ENCODE measurements around the gene UBALD2. TPM values are rescaled to one million over a fixed set of nuclear protein-coding genes. Genes with fewer than 3 reads are reported as not detected.

The UBALD2 gene
- total and polyA plus RNA-seq, 2 of the 4 experiments (the other 2 are of a cell fraction) = 0.90 to 12.1 TPM

DNA sequence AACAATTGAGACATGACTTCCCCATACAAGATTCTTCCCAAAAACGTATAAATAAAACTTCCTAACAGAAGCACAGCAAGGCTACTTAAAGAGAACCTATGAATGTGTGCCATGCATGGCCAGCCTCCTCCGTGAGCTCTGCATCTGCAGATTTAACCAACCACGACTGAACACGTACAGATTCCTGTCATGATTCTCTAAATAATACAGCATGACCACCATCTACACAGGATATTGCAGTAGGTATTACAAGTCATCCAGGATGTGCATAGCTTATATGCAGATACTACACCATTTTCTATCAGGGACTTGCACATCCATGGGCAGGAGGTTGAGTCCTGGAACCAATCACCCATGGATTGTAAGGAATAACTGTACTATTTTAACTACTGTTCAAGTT, 44.3 kb downstream of the UBALD2 start:
- Histone ChIP-seq H3K56ac (ENCODE audit: extremely low read depth, insufficient read depth, low read length) (no peak overlapping the region), H3K18ac (ENCODE audit: low read depth, low read length) (no peak overlapping the region), H2BK20ac (ENCODE audit: low read depth, low read length) (no peak overlapping the region), H3K79me1 (ENCODE audit: low read depth in 1 of 2, low read length in 2 of 2) (peaks cover 4 to 17% of the 10 kb centered on the region in 2 experiments; a peak in 1 of 4 replicates), H3K14ac (replicated peaks; ENCODE audit: low read depth, low read length) (no peak overlapping the region), H3K36me3 (ENCODE audit: control insufficient read depth, insufficient read depth, low read length) (peaks cover 34% of the 10 kb centered on the region), H2BK120ac (ENCODE audit: low read depth, low read length) (no peak overlapping the region), H3K4me1 (ENCODE audit: control insufficient read depth, insufficient read depth, low read length) (peaks cover 3% of the 10 kb centered on the region; the same call in 1 of the 2 replicates), H2AK9ac (replicated peaks; ENCODE audit: low read depth, low read length, poor library complexity) (no peak overlapping the region), H3K23ac (ENCODE audit: low read depth, low read length) (no peak overlapping the region), H3K27ac (ENCODE audit: insufficient read depth, low read length) (no peak overlapping the region), H2BK5ac (ENCODE audit: low read depth, low read length, poor library complexity, severe bottlenecking) (no peak overlapping the region), H3K27me3 (ENCODE audit: control insufficient read depth, insufficient read depth, low read length) (no peaks in the 10 kb centered on the region), H4K8ac (ENCODE audit: low read depth in 2 of 2, low read length in 2 of 2) (no peak overlapping the region), H3K4me2 (ENCODE audit: low read depth, low read length) (no peak overlapping the region), H2AK5ac (ENCODE audit: low read depth, low read length) (no peak overlapping the region), H3K9me3 (ENCODE audit: control insufficient read depth, insufficient read depth, low read length) (no peaks in the 10 kb centered on the region), H2BK15ac (ENCODE audit: low read depth, low read length) (no peak overlapping the region), H3K9ac (ENCODE audit: low read depth, low read length) (no peak overlapping the region), H2AFZ (replicated peaks; ENCODE audit: low read length, poor library complexity) (no peak overlapping the region), H4K20me1 (ENCODE audit: insufficient read depth, low read length) (0 out of 2 replicates have a peak, but pooled peaks cover under 1% of the 10 kb centered on the region), H3K4me3 (ENCODE audit: insufficient read depth, low read depth, low read length) (no peak overlapping the region), H3K4ac (ENCODE audit: low read depth, low read length) (no peak overlapping the region), H3K9me1 (ENCODE audit: insufficient read depth, low read length) (0 out of 2 replicates have a peak, but pooled peaks cover 4% of the 10 kb centered on the region), H4K5ac (ENCODE audit: low read depth, low read length) (no peak overlapping the region), H4K91ac (ENCODE audit: insufficient read depth, low read depth, low read length) (no peak overlapping the region)
- dilution Hi-C loops (cut with HindIII; ENCODE audit: low sequenced_read_pairs, unreplicated experiment) (no loop called here), intact Hi-C loops (cut with micrococcal nuclease) (no loop called here), in situ Hi-C loops (cut with MboI; ENCODE audit: low sequenced_read_pairs) (loop anchor here (10.0 kb wide), 1 partner anchor 195 kb away; the partner anchor contains the start of gene RHBDF2)
- no peak for DNase-seq
- no peak for ATAC-seq (ENCODE audit: low read depth)
- CTCF ChIA-PET = interaction anchor here (1.6 kb wide), 1 partner anchor 76 kb away, joined by 3 read pairs; no protein-coding TSS in a partner anchor
- TF ChIP-seq FOS (IDR thresholded peaks at IDR 0.05; ENCODE audit: low read depth, low read length) (no peak), POLR2A (IDR thresholded peaks at IDR 0.05; ENCODE audit: low read depth, low read length) (no peak), CHD1 (IDR thresholded peaks at IDR 0.05; ENCODE audit: low read depth, low read length) (no peak), MAZ (IDR thresholded peaks at IDR 0.05; ENCODE audit: borderline replicate concordance, low read depth, low read length) (no peak), SMC3 (IDR thresholded peaks at IDR 0.05; ENCODE audit: low read depth, low read length) (no peak), NFE2L2 (IDR thresholded peaks at IDR 0.05; ENCODE audit: low read depth, low read length) (no peak), RCOR1 (IDR thresholded peaks at IDR 0.05; ENCODE audit: insufficient replicate concordance, low read length) (no peak), MAFK (IDR thresholded peaks at IDR 0.05; ENCODE audit: low read depth, low read length) (no peak), CEBPB (IDR thresholded peaks at IDR 0.05; ENCODE audit: low read depth, low read length) (no peak), BHLHE40 (IDR thresholded peaks at IDR 0.05; ENCODE audit: low read depth, low read length) (no peak), RFX5 (IDR thresholded peaks at IDR 0.05; ENCODE audit: low read depth, low read length) (no peak)
- TF ChIP-seq, protein P1, sequence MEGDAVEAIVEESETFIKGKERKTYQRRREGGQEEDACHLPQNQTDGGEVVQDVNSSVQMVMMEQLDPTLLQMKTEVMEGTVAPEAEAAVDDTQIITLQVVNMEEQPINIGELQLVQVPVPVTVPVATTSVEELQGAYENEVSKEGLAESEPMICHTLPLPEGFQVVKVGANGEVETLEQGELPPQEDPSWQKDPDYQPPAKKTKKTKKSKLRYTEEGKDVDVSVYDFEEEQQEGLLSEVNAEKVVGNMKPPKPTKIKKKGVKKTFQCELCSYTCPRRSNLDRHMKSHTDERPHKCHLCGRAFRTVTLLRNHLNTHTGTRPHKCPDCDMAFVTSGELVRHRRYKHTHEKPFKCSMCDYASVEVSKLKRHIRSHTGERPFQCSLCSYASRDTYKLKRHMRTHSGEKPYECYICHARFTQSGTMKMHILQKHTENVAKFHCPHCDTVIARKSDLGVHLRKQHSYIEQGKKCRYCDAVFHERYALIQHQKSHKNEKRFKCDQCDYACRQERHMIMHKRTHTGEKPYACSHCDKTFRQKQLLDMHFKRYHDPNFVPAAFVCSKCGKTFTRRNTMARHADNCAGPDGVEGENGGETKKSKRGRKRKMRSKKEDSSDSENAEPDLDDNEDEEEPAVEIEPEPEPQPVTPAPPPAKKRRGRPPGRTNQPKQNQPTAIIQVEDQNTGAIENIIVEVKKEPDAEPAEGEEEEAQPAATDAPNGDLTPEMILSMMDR (conservative IDR thresholded peaks at IDR 0.05; ENCODE audit: low read depth, low read length) = no peak
- TF ChIP-seq, protein P2, sequence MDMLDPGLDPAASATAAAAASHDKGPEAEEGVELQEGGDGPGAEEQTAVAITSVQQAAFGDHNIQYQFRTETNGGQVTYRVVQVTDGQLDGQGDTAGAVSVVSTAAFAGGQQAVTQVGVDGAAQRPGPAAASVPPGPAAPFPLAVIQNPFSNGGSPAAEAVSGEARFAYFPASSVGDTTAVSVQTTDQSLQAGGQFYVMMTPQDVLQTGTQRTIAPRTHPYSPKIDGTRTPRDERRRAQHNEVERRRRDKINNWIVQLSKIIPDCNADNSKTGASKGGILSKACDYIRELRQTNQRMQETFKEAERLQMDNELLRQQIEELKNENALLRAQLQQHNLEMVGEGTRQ (IDR thresholded peaks at IDR 0.05; ENCODE audit: low read depth, low read length) = no peak
- no CpG with 5 or more reads among the region's 4 CpGs for WGBS, 2 experiments (ENCODE audit: extremely low coverage in 2 of 2, insufficient read length in 1 of 2)
- no TSS peak for BruUV-seq (replicated peaks)
- POLR2A ChIA-PET (ENCODE audit: unreplicated experiment) = no interaction called here

All from IMR-90 (cell line).